ENCODE data around the gene SATB2.
A peak's percentile ranks its signal among the peaks of the same experiment; 100 is the strongest.

Gene SATB2

DNA sequence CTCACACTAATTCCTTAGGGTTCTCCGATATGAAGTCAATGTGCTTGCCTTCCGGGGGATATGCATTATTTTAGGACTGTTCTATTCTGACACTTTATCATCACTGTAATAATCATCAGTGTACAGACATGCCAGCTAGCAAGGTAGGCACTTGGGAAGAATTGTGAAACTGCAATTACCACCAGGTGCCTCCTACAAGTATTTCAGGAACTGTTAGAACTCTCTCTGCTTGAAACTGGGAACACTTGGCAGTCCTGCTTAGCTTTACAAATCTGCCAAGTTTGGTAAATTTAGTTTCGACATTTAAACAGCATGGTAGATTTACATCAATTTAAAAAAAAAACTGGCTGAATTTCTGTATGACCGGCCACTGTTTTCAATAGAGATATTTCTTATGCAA is 128.7 kb downstream of the SATB2 start:
- Histone ChIP-seq H3K27me3 (ENCODE audit: control insufficient read depth, insufficient read depth, low read length) (no peaks in the 10 kb centered on the region), H3K36me3 (ENCODE audit: control insufficient read depth, insufficient read depth, low read length) (no peaks in the 10 kb centered on the region), H3K4me3 (ENCODE audit: low read length) (no peak overlapping the region), H3K4me1 (ENCODE audit: control insufficient read depth, insufficient read depth, low read length) (no peaks in the 10 kb centered on the region), H3K9me3 (ENCODE audit: control insufficient read depth, insufficient read depth, low read length) (no peaks in the 10 kb centered on the region), H3K27ac (ENCODE audit: low read length) (no peak overlapping the region)
- DNase-seq (ENCODE audit: low read depth, low spot score): no peak
- WGBS (ENCODE audit: insufficient coverage, insufficient read length): no CpG with 5 or more reads among the region's 4 CpGs

- no CpG with 5 or more reads among the region's 1 CpG for WGBS (ENCODE audit: insufficient coverage, insufficient read length)
- Histone ChIP-seq H3K27me3 (ENCODE audit: control insufficient read depth, insufficient read depth, low read length) (no peaks in the 10 kb centered on the region), H3K4me3 (ENCODE audit: low read length) (no peak overlapping the region), H3K4me1 (ENCODE audit: control insufficient read depth, insufficient read depth, low read length) (no peaks in the 10 kb centered on the region), H3K27ac (ENCODE audit: low read length) (no peak overlapping the region), H3K36me3 (ENCODE audit: control insufficient read depth, insufficient read depth, low read length) (no peaks in the 10 kb centered on the region), H3K9me3 (ENCODE audit: control insufficient read depth, insufficient read depth, low read length) (no peaks in the 10 kb centered on the region)
- DNase-seq (ENCODE audit: low read depth, low spot score): no peak
Observed at GRCh38 chr2:199325881-199326280, 131.9 kb downstream of the SATB2 start.

DNA sequence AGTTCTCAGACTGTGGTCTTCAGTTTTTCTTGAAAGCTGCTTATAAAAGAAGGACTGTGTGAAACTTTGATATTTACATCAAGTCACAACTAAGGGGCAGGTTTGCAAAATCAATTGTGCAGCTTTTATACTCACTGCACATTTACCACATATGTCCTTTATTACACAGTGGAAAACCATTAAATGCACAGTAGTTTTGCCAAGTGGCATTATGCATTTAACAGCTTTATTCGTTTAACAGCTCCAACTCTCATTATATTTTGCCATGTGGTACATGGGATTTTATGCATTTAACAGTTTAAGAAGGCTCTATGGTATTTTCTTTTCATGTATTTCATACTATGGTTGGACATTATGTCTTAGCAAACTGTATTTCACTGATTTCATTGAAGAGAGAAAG is 135.6 kb downstream of the SATB2 start:
- WGBS (ENCODE audit: insufficient coverage, insufficient read length): no CpG with 5 or more reads among the region's 1 CpG
- H3K4me1 ChIP-seq (ENCODE audit: control insufficient read depth, insufficient read depth, low read length): 0 out of 2 replicates have a peak, but pooled peaks cover 2% of the 10 kb centered on the region
- no peaks in the 10 kb centered on the region for H3K9me3 ChIP-seq (ENCODE audit: control insufficient read depth, insufficient read depth, low read length)
- DNase-seq (ENCODE audit: low read depth, low spot score): no peak
- no peaks in the 10 kb centered on the region for H3K27me3 ChIP-seq (ENCODE audit: control insufficient read depth, insufficient read depth, low read length)
- H3K27ac ChIP-seq (ENCODE audit: low read length): no peak overlapping the region
- H3K36me3 ChIP-seq (ENCODE audit: control insufficient read depth, insufficient read depth, low read length): no peaks in the 10 kb centered on the region
- H3K4me3 ChIP-seq (ENCODE audit: low read length): no peak overlapping the region

GRCh38 chr2:199317646-199318045 is 140.1 kb downstream of the SATB2 start:
- H3K36me3 ChIP-seq (ENCODE audit: control insufficient read depth, insufficient read depth, low read length): no peaks in the 10 kb centered on the region
- H3K4me1 ChIP-seq (ENCODE audit: control insufficient read depth, insufficient read depth, low read length): 0 out of 2 replicates have a peak, but pooled peaks cover 2% of the 10 kb centered on the region
- H3K27me3 ChIP-seq (ENCODE audit: control insufficient read depth, insufficient read depth, low read length): no peaks in the 10 kb centered on the region
- no peak overlapping the region for H3K4me3 ChIP-seq (ENCODE audit: low read length)
- no peak for DNase-seq (ENCODE audit: low read depth, low spot score)
- no peak overlapping the region for H3K27ac ChIP-seq (ENCODE audit: low read length)
- H3K9me3 ChIP-seq (ENCODE audit: control insufficient read depth, insufficient read depth, low read length): no peaks in the 10 kb centered on the region
- WGBS (ENCODE audit: insufficient coverage, insufficient read length): no CpG with 5 or more reads among the region's 5 CpGs

DNA sequence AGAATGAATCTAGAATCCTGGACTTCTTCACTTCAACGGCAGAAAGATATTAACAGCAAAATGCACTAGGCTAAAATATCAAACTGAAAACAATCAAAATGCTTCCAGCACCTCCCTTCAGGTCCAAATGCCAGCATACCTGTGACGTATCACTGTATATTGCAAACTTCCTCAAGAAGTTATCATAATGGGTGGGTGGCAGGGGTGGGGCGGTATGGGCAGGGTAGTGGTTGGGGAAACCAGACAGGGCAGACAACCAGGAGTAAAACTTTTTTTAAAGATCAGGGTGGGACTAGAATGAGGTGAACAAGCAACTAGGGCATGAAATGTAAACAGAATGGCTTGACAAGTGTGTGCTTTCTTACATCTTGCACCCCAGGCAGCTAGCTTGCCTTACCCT is 140.9 kb downstream of the SATB2 start:
- H3K36me3 ChIP-seq (ENCODE audit: control insufficient read depth, insufficient read depth, low read length): no peaks in the 10 kb centered on the region
- H3K4me1 ChIP-seq (ENCODE audit: control insufficient read depth, insufficient read depth, low read length): 0 out of 2 replicates have a peak, but pooled peaks cover 2% of the 10 kb centered on the region
- WGBS (ENCODE audit: insufficient coverage, insufficient read length): no CpG with 5 or more reads among the region's 3 CpGs
- H3K9me3 ChIP-seq (ENCODE audit: control insufficient read depth, insufficient read depth, low read length): no peaks in the 10 kb centered on the region
- DNase-seq (ENCODE audit: low read depth, low spot score): no peak
- no peaks in the 10 kb centered on the region for H3K27me3 ChIP-seq (ENCODE audit: control insufficient read depth, insufficient read depth, low read length)
- no peak overlapping the region for H3K4me3 ChIP-seq (ENCODE audit: low read length)
- H3K27ac ChIP-seq (ENCODE audit: low read length): no peak overlapping the region

DNA sequence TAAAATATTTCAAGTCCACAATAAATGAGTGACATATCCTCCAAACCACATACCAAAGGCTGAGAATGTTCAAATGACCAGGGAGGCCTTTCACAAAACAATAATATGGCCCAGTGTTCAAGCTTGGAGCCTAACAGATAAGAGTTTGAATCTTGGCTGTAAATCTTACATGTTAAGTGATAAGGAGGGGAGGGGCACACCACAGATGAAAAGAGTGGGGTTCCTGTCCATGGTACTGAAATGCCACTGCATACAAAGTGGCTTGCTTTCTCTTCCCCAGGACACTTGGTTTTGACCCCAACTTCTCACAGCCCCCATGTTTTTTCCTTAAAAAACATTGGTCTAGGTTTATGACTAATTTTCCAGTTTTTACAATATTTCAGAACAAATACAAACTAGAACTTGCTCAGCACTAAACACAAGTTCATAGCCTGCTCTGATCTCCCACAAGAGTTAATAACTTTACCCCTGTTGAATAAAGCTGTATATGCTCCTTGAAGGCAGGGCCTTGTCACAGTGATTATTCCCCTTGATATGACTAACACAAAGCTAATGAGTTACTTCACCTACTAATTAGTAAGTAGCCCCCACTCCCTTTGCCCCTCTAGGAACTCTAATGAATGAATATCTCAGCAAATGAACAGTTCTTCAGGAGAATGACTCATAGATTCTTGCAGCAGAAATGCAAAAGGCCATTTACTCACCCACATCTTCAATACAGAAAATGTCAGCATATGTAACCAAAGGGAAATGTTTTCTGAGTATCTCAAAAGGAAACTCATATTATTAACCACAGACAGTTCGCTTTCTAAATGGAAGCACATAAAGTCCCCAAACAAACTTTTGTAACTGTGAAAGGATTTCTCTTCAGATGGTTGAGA is 142.2 kb downstream of the SATB2 start:
- Histone ChIP-seq H3K27ac (ENCODE audit: low read length) (no peak overlapping the region), H3K9me3 (ENCODE audit: control insufficient read depth, insufficient read depth, low read length) (no peaks in the 10 kb centered on the region), H3K27me3 (ENCODE audit: control insufficient read depth, insufficient read depth, low read length) (no peaks in the 10 kb centered on the region), H3K4me1 (ENCODE audit: control insufficient read depth, insufficient read depth, low read length) (0 out of 2 replicates have a peak, but pooled peaks cover 2% of the 10 kb centered on the region), H3K4me3 (ENCODE audit: low read length) (no peak overlapping the region), H3K36me3 (ENCODE audit: control insufficient read depth, insufficient read depth, low read length) (no peaks in the 10 kb centered on the region)
- peak; percentile 16 for DNase-seq (ENCODE audit: low read depth, low spot score)
- no CpG with 5 or more reads among the region's 1 CpG for WGBS (ENCODE audit: insufficient coverage, insufficient read length)

GRCh38 chr2:199312931-199313330 is 144.8 kb downstream of the SATB2 start:
- no peak for DNase-seq (ENCODE audit: low read depth, low spot score)
- no peaks in the 10 kb centered on the region for H3K4me1 ChIP-seq (ENCODE audit: control insufficient read depth, insufficient read depth, low read length)
- H3K27me3 ChIP-seq (ENCODE audit: control insufficient read depth, insufficient read depth, low read length): no peaks in the 10 kb centered on the region
- no peak overlapping the region for H3K4me3 ChIP-seq (ENCODE audit: low read length)
- H3K9me3 ChIP-seq (ENCODE audit: control insufficient read depth, insufficient read depth, low read length): no peaks in the 10 kb centered on the region
- peaks cover 4% of the 10 kb centered on the region; the same call in 1 of the 2 replicates for H3K36me3 ChIP-seq (ENCODE audit: control insufficient read depth, insufficient read depth, low read length)
- WGBS (ENCODE audit: insufficient coverage, insufficient read length): no CpG with 5 or more reads among the region's 3 CpGs
- H3K27ac ChIP-seq (ENCODE audit: low read length): no peak overlapping the region

- H3K27ac ChIP-seq (ENCODE audit: low read length): no peak overlapping the region
- no CpG with 5 or more reads among the region's 7 CpGs for WGBS (ENCODE audit: insufficient coverage, insufficient read length)
- H3K4me3 ChIP-seq (ENCODE audit: low read length): no peak overlapping the region
- no peaks in the 10 kb centered on the region for H3K9me3 ChIP-seq (ENCODE audit: control insufficient read depth, insufficient read depth, low read length)
- peaks cover 4% of the 10 kb centered on the region; the same call in 1 of the 2 replicates for H3K36me3 ChIP-seq (ENCODE audit: control insufficient read depth, insufficient read depth, low read length)
- H3K4me1 ChIP-seq (ENCODE audit: control insufficient read depth, insufficient read depth, low read length): no peaks in the 10 kb centered on the region
- no peak for DNase-seq (ENCODE audit: low read depth, low spot score)
- no peaks in the 10 kb centered on the region for H3K27me3 ChIP-seq (ENCODE audit: control insufficient read depth, insufficient read depth, low read length)
Observed at GRCh38 chr2:199310771-199311585, 146.8 kb downstream of the SATB2 start.

DNA sequence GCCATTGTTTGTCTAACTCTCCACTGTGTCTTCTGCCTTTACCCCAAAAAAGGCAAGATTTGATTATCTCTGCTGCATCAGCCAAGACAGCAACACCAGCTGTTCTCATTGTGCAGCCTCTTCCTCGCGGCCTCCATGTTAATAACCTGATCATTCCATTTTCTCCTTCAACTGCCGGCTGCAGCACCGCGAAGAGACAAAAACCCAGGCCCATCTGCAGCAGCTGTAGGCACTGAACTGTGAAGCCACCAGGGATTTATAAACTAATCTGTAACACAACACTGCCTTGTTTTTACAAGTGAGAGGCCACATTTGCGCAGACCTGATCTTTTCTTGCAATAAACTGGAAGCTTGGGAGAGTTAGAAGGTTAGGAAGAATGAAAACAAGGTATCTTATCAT is 147.8 kb downstream of the SATB2 start:
- no peaks in the 10 kb centered on the region for H3K9me3 ChIP-seq (ENCODE audit: control insufficient read depth, insufficient read depth, low read length)
- H3K36me3 ChIP-seq (ENCODE audit: control insufficient read depth, insufficient read depth, low read length): peaks cover 4% of the 10 kb centered on the region; the same call in 1 of the 2 replicates
- no peak overlapping the region for H3K27ac ChIP-seq (ENCODE audit: low read length)

DNA sequence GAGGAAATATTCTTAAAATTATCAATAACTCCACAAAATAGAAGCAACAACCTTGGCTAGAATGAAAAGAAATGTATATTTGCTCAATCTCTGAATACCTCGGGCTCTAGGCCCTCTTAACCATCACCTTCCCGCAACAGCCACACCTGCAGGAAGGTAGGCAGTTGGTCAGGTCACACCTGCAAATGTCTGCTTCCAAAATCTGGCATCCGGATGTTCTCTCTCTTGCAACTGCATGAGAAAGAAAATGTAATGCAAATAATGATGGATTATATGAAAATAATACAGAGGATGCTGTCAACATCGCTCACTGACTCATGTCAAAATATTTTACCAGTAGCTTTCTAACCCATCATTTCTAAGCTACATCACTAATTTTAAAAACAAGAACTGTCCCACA is 148.3 kb downstream of the SATB2 start:
- no peak overlapping the region for H3K4me3 ChIP-seq (ENCODE audit: low read length)
- no peaks in the 10 kb centered on the region for H3K4me1 ChIP-seq (ENCODE audit: control insufficient read depth, insufficient read depth, low read length)
- no peak overlapping the region for H3K27ac ChIP-seq (ENCODE audit: low read length)
- no CpG with 5 or more reads among the region's 4 CpGs for WGBS (ENCODE audit: insufficient coverage, insufficient read length)
- peaks cover 4% of the 10 kb centered on the region; the same call in 1 of the 2 replicates for H3K36me3 ChIP-seq (ENCODE audit: control insufficient read depth, insufficient read depth, low read length)
- no peak for DNase-seq (ENCODE audit: low read depth, low spot score)
- no peaks in the 10 kb centered on the region for H3K27me3 ChIP-seq (ENCODE audit: control insufficient read depth, insufficient read depth, low read length)
- no peaks in the 10 kb centered on the region for H3K9me3 ChIP-seq (ENCODE audit: control insufficient read depth, insufficient read depth, low read length)

More for the DNA sequence above, 147.8 kb downstream of the SATB2 start:
- Histone ChIP-seq H3K4me3 (ENCODE audit: low read length) (no peak overlapping the region), H3K27me3 (ENCODE audit: control insufficient read depth, insufficient read depth, low read length) (no peaks in the 10 kb centered on the region), H3K4me1 (ENCODE audit: control insufficient read depth, insufficient read depth, low read length) (no peaks in the 10 kb centered on the region)
- WGBS (ENCODE audit: insufficient coverage, insufficient read length): no CpG with 5 or more reads among the region's 6 CpGs
- DNase-seq (ENCODE audit: low read depth, low spot score): no peak
